ENCODE measurements around the gene TAX1BP3.
"Not testable (repeated sequence)": the region's sequence is repeated elsewhere in the genome, so short reads cannot be mapped to it uniquely, and the experiment has no call there.

The TAX1BP3 gene

GRCh38 chr17:3668279-3669084 is at the start of gene TAX1BP3, which contains the start of gene EMC6:
Gene TAX1BP3 (minus strand): TSS chr17:3668578. CDS start chr17:3668526, 52 bp downstream.
Gene EMC6 (plus strand): TSS chr17:3668812. CDS start chr17:3669147, 335 bp downstream.
- DNase-seq = peak; percentile 100

- no peak for DNase-seq
Observed at GRCh38 chr17:3715296-3715695, 46.9 kb upstream of the TAX1BP3 start.

- no peak for DNase-seq
Observed at GRCh38 chr17:3712811-3713463, 44.6 kb upstream of the TAX1BP3 start.

- DNase-seq = peak; percentile 68
Observed at GRCh38 chr17:3710951-3711383, 42.6 kb upstream of the TAX1BP3 start.

- DNase-seq = no peak
Observed at GRCh38 chr17:3708366-3708765, 40.0 kb upstream of the TAX1BP3 start.

GRCh38 chr17:3705718-3705984 is 37.3 kb upstream of the TAX1BP3 start:
- DNase-seq = not testable (repeated sequence)

GRCh38 chr17:3704931-3705717 is 36.7 kb upstream of the TAX1BP3 start:
- no peak for DNase-seq

GRCh38 chr17:3702041-3702539 is 33.7 kb upstream of the TAX1BP3 start:
- DNase-seq = not testable (repeated sequence)

- DNase-seq = no peak
Observed at GRCh38 chr17:3699951-3700350, 31.6 kb upstream of the TAX1BP3 start.

GRCh38 chr17:3698139-3698538 is 29.8 kb upstream of the TAX1BP3 start:
- DNase-seq = no peak

GRCh38 chr17:3697103-3697476 is 28.7 kb upstream of the TAX1BP3 start:
- no peak for DNase-seq

- DNase-seq = peak; percentile 77
Observed at GRCh38 chr17:3695723-3696411, 27.5 kb upstream of the TAX1BP3 start, which contains the start of gene P2RX5. Gene P2RX5 (minus strand): TSS chr17:3696155. CDS start chr17:3696005, 150 bp downstream.

GRCh38 chr17:3695129-3695722 is 26.8 kb upstream of the TAX1BP3 start:
- no peak for DNase-seq

GRCh38 chr17:3693829-3694231 is 25.5 kb upstream of the TAX1BP3 start:
- DNase-seq = peak; percentile 76

- DNase-seq = no peak
Observed at GRCh38 chr17:3693141-3693540, 24.8 kb upstream of the TAX1BP3 start.

- DNase-seq = no peak
Observed at GRCh38 chr17:3692346-3692745, 24.0 kb upstream of the TAX1BP3 start.

GRCh38 chr17:3691617-3692067 is 23.3 kb upstream of the TAX1BP3 start:
- no peak for DNase-seq

GRCh38 chr17:3690094-3690715 is 21.8 kb upstream of the TAX1BP3 start:
- DNase-seq = no peak

GRCh38 chr17:3689262-3690093 is 21.1 kb upstream of the TAX1BP3 start:
- DNase-seq = no peak

- no peak for DNase-seq
Observed at GRCh38 chr17:3688852-3689261, 20.5 kb upstream of the TAX1BP3 start.
